ENCODE data around the gene ULK4. TPM values are rescaled to one million over a fixed set of nuclear protein-coding genes. Genes with fewer than 3 reads are reported as not detected.

ULK4 gene
- total and polyA plus RNA-seq, 2 of the 4 experiments (the other 2 are of a cell fraction), result 2.7 to 5.0 TPM

- no peak overlapping the region for H2BK5ac ChIP-seq (ENCODE audit: low read depth, low read length, poor library complexity, severe bottlenecking)
- H3K27me3 ChIP-seq (ENCODE audit: control insufficient read depth, insufficient read depth, low read length), result no peaks in the 10 kb centered on the region
- H2AFZ ChIP-seq (replicated peaks; ENCODE audit: low read length, poor library complexity), result no peak overlapping the region
- in situ Hi-C loops (cut with MboI; ENCODE audit: low sequenced_read_pairs) (no loop called here), intact Hi-C loops (cut with micrococcal nuclease) (no loop called here), dilution Hi-C loops (cut with HindIII; ENCODE audit: low sequenced_read_pairs, unreplicated experiment) (no loop called here)
- no peaks in the 10 kb centered on the region for H3K4me1 ChIP-seq (ENCODE audit: control insufficient read depth, insufficient read depth, low read length)
- no peak overlapping the region for H2AK5ac ChIP-seq (ENCODE audit: low read depth, low read length)
- H3K79me1 ChIP-seq (ENCODE audit: low read depth in 1 of 2, low read length in 2 of 2), result no peaks in the 10 kb centered on the region
- no peak overlapping the region for H3K9ac ChIP-seq (ENCODE audit: low read depth, low read length)
- no peak overlapping the region for H4K91ac ChIP-seq (ENCODE audit: insufficient read depth, low read depth, low read length)
- no peak overlapping the region for H3K4ac ChIP-seq (ENCODE audit: low read depth, low read length)
- H2BK20ac ChIP-seq (ENCODE audit: low read depth, low read length), result no peak overlapping the region
- H3K27ac ChIP-seq (ENCODE audit: insufficient read depth, low read length), result no peak overlapping the region
- no peak overlapping the region for H3K4me2 ChIP-seq (ENCODE audit: low read depth, low read length)
- H4K20me1 ChIP-seq (ENCODE audit: insufficient read depth, low read length), result no peaks in the 10 kb centered on the region
- no peak overlapping the region for H4K5ac ChIP-seq (ENCODE audit: low read depth, low read length)
- no peak overlapping the region for H3K14ac ChIP-seq (replicated peaks; ENCODE audit: low read depth, low read length)
- ChIA-PET POLR2A (ENCODE audit: unreplicated experiment) (no interaction called here), CTCF (no interaction called here)
- no peak for TF ChIP-seq MXI1 (IDR thresholded peaks at IDR 0.05; ENCODE audit: borderline replicate concordance, low read depth, low read length)
- TF ChIP-seq RAD21 (IDR thresholded peaks at IDR 0.05; ENCODE audit: low read length), result no peak
- TF ChIP-seq MAFK (IDR thresholded peaks at IDR 0.05; ENCODE audit: low read depth, low read length), result no peak
- no peak for TF ChIP-seq CTCF (conservative IDR thresholded peaks at IDR 0.05; ENCODE audit: low read depth, low read length)
- H3K18ac ChIP-seq (ENCODE audit: low read depth, low read length), result no peak overlapping the region
- no peak overlapping the region for H3K23ac ChIP-seq (ENCODE audit: low read depth, low read length)
- no peaks in the 10 kb centered on the region for H3K36me3 ChIP-seq (ENCODE audit: control insufficient read depth, insufficient read depth, low read length)
- no peak overlapping the region for H3K4me3 ChIP-seq (ENCODE audit: insufficient read depth, low read depth, low read length)
- no peak overlapping the region for H2AK9ac ChIP-seq (replicated peaks; ENCODE audit: low read depth, low read length, poor library complexity)
- H2BK15ac ChIP-seq (ENCODE audit: low read depth, low read length), result no peak overlapping the region
- no TSS peak for BruUV-seq (replicated peaks)
- 84% methylated on average over 6 of the region's 6 CpGs; no CpG with 5 or more reads in 1 of the 2 experiments for WGBS, 2 experiments (ENCODE audit: extremely low coverage in 2 of 2, insufficient read length in 1 of 2)
- DNase-seq (no peak), ATAC-seq (ENCODE audit: low read depth) (no peak)
- H2BK120ac ChIP-seq (ENCODE audit: low read depth, low read length), result no peak overlapping the region
- no peak overlapping the region for H3K56ac ChIP-seq (ENCODE audit: extremely low read depth, insufficient read depth, low read length)
- no peak overlapping the region for H4K8ac ChIP-seq (ENCODE audit: low read depth in 2 of 2, low read length in 2 of 2)
- no peaks in the 10 kb centered on the region for H3K9me1 ChIP-seq (ENCODE audit: insufficient read depth, low read length)
- no peaks in the 10 kb centered on the region for H3K9me3 ChIP-seq (ENCODE audit: control insufficient read depth, insufficient read depth, low read length)
Observed at GRCh38 chr3:41611008-41611407, 350.9 kb downstream of the ULK4 start.
